Measurements from ENCODE around the gene CACNA1H. TPM values are rescaled to one million over a fixed set of nuclear protein-coding genes. Genes with fewer than 3 reads are reported as not detected.

The CACNA1H gene
- total RNA-seq, 1 experiment from 2014 or later: 24.3 TPM

DNA sequence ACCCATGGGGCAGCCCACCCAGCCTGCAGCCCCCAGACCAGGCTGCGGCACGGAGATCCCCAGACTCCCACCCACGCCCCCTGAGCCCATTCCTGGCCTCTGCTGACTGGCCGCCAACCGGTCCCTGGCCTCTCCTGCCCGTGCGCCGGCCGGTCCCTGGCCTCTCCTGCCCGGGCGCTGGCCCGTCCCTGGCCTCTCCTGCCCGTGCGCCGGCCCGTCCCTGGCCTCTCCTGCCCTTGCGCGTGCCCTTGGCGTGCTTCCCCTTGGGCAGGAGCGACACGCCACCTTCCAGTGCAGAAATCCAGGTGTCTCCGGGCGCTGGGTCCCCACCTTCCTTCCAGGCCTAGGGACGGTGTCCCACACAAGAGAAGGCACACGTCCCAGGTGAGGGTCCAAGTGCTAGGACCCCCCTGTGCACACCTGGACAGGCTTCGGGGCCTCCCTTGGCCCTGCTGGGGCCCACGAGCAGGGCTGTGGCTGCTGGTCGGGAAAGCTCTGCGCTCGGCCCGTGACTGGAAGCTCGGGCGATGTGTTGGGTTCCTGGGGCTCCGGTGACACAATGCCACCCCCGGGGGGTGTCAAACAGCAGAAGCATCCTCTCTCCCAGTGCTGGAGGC lies 21.4 kb upstream of the CACNA1H start (continued):
- TF ChIP-seq, protein P1, sequence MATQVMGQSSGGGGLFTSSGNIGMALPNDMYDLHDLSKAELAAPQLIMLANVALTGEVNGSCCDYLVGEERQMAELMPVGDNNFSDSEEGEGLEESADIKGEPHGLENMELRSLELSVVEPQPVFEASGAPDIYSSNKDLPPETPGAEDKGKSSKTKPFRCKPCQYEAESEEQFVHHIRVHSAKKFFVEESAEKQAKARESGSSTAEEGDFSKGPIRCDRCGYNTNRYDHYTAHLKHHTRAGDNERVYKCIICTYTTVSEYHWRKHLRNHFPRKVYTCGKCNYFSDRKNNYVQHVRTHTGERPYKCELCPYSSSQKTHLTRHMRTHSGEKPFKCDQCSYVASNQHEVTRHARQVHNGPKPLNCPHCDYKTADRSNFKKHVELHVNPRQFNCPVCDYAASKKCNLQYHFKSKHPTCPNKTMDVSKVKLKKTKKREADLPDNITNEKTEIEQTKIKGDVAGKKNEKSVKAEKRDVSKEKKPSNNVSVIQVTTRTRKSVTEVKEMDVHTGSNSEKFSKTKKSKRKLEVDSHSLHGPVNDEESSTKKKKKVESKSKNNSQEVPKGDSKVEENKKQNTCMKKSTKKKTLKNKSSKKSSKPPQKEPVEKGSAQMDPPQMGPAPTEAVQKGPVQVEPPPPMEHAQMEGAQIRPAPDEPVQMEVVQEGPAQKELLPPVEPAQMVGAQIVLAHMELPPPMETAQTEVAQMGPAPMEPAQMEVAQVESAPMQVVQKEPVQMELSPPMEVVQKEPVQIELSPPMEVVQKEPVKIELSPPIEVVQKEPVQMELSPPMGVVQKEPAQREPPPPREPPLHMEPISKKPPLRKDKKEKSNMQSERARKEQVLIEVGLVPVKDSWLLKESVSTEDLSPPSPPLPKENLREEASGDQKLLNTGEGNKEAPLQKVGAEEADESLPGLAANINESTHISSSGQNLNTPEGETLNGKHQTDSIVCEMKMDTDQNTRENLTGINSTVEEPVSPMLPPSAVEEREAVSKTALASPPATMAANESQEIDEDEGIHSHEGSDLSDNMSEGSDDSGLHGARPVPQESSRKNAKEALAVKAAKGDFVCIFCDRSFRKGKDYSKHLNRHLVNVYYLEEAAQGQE (IDR thresholded peaks at IDR 0.05; ENCODE audit: low read depth): no peak
- TF ChIP-seq EZH2phosphoT487 (IDR thresholded peaks at IDR 0.05; ENCODE audit: borderline replicate concordance) (no peak), POLR2A (IDR thresholded peaks at IDR 0.05; ENCODE audit: borderline replicate concordance, extremely low read depth, insufficient read depth, insufficient read length) (no peak), ELF1 (IDR thresholded peaks at IDR 0.05; ENCODE audit: borderline replicate concordance, low read depth) (no peak), FOSL1 (IDR thresholded peaks at IDR 0.05; ENCODE audit: low read depth) (no peak), POLR2AphosphoS5 (IDR thresholded peaks at IDR 0.05; ENCODE audit: low read depth, low read length) (no peak)

DNA sequence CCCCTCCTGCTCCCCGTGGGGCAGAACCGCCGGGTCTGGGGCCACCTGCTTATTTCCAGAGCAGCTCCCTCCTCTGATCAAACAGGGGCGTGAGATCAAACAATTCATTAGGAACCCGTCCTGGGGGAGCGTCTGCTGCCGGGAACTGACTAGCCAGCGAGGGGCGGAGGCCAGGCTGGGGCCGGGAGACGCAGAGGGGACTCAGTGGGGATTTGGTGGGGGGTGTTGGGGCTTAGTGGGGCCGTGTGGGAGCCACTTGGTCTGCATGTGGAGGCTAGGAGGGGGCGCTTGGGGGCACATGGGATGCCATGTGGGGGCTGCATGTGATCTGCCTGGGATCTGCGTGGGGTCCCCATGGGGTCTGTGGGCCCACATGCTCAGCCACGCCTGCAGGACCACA lies 20.5 kb upstream of the CACNA1H start:
- Histone ChIP-seq H3K9me3 (ENCODE audit: control insufficient read depth in 1 of 2, insufficient read depth in 1 of 2, low read depth in 1 of 2, low read length in 2 of 2) (no peaks in the 10 kb centered on the region), H3K4me1 (ENCODE audit: control insufficient read depth in 1 of 2, insufficient read depth in 2 of 2, low read length in 2 of 2) (peaks cover 0 to 5% of the 10 kb centered on the region in 2 experiments; a peak in 1 of 4 replicates), H3K27me3 (ENCODE audit: insufficient read depth, low read length) (no peaks in the 10 kb centered on the region), H3K79me2 (ENCODE audit: insufficient read depth, low read length) (no peaks in the 10 kb centered on the region), H4K20me1 (ENCODE audit: insufficient read depth) (no peaks in the 10 kb centered on the region), H3K9me2 (ENCODE audit: insufficient read depth) (no peaks in the 10 kb centered on the region), H2AFZ (ENCODE audit: low read depth, low read length, poor library complexity, severe bottlenecking) (no peak overlapping the region), H3K4me2 (ENCODE audit: low read length) (no peak overlapping the region), H3K4me3 (replicated peaks in 1 of 2; ENCODE audit: low read depth in 1 of 2, low read length in 2 of 2) (no peak overlapping the region), H3K36me3 (ENCODE audit: control insufficient read depth in 1 of 2, insufficient read depth in 2 of 2, low read length in 2 of 2) (no peaks in the 10 kb centered on the region), H3K9ac (ENCODE audit: low read length) (no peak overlapping the region), H3K27ac (ENCODE audit: low read depth, low read length) (no peak overlapping the region)
- intact Hi-C loops (cut with micrococcal nuclease): no loop called here
- no TSS peak for BruUV-seq (replicated peaks)
- ATAC-seq (no peak), DNase-seq (ENCODE audit: low read depth, low spot score) (no peak)
- CTCF ChIA-PET: no interaction called here
- RAD21 ChIA-PET (ENCODE audit: low non-redundant PET in 1 of 2, low total read pairs in 2 of 2, uncharacterized antibody in 2 of 2, unreplicated experiment in 2 of 2): no interaction called here
- POLR2A ChIA-PET: no interaction called here
- no peak for TF ChIP-seq TCF7L2 (IDR thresholded peaks at IDR 0.05; ENCODE audit: borderline replicate concordance, extremely low read depth, insufficient read depth, insufficient read length)
- no peak for TF ChIP-seq FOSL1 (IDR thresholded peaks at IDR 0.05; ENCODE audit: low read depth)
- no peak for TF ChIP-seq ELF1 (IDR thresholded peaks at IDR 0.05; ENCODE audit: borderline replicate concordance, low read depth)
- no peak for TF ChIP-seq EZH2 (IDR thresholded peaks at IDR 0.05)
- no peak for TF ChIP-seq POLR2AphosphoS5 (IDR thresholded peaks at IDR 0.05; ENCODE audit: low read depth, low read length)
- no peak for TF ChIP-seq ZNF274 (IDR thresholded peaks at IDR 0.05; ENCODE audit: low read depth, low read length)
- TF ChIP-seq ZFX (IDR thresholded peaks at IDR 0.05): no peak
- TF ChIP-seq POLR2A (IDR thresholded peaks at IDR 0.05; ENCODE audit: borderline replicate concordance, extremely low read depth, insufficient read depth, insufficient read length): no peak
- no peak for TF ChIP-seq SRF (IDR thresholded peaks at IDR 0.05; ENCODE audit: low read depth)
- TF ChIP-seq, protein P1 (IDR thresholded peaks at IDR 0.05; ENCODE audit: low read depth): no peak
- TF ChIP-seq EGR1 (IDR thresholded peaks at IDR 0.05; ENCODE audit: low read depth): no peak
- no peak for TF ChIP-seq CBX3 (IDR thresholded peaks at IDR 0.05; ENCODE audit: low read depth)
- TF ChIP-seq, protein P2, sequence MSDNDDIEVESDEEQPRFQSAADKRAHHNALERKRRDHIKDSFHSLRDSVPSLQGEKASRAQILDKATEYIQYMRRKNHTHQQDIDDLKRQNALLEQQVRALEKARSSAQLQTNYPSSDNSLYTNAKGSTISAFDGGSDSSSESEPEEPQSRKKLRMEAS (IDR thresholded peaks at IDR 0.05): no peak
- TF ChIP-seq, protein P3, sequence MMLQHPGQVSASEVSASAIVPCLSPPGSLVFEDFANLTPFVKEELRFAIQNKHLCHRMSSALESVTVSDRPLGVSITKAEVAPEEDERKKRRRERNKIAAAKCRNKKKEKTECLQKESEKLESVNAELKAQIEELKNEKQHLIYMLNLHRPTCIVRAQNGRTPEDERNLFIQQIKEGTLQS (IDR thresholded peaks at IDR 0.05): no peak
